Inflammatory macrophage treated with lipopolysaccharide for 1 hour (primary cell): Measurements from ENCODE around the gene ARHGEF25.
"Not testable (repeated sequence)": the region's sequence is repeated elsewhere in the genome, so short reads cannot be mapped to it uniquely, and the experiment has no call there.

Source experiments
- DNase-seq, 2 donors: peaks; one replicate each; pipeline ENCODE4 v3.0.0-alpha.2; 2020 to 2022

The ARHGEF25 gene

DNA sequence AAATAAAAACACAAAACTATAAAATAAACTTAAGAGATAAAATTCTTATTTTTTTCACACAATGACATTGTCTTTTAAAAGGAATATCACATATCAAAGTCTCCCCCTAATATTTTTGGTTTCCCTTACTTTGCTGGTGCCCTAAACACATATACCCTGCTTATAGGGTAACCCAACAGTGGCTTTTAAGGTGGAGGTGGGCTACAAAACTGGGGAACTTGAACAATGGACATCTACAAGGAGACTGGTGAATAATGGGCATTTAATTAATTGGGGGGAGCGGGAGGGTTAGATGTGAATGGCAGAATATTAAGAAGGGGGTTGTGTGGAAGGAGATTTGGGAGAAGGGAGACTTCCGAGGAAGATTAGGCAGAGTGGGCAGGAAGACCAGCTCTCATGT lies 12.2 kb downstream of the ARHGEF25 start:
- no peak for DNase-seq

DNA sequence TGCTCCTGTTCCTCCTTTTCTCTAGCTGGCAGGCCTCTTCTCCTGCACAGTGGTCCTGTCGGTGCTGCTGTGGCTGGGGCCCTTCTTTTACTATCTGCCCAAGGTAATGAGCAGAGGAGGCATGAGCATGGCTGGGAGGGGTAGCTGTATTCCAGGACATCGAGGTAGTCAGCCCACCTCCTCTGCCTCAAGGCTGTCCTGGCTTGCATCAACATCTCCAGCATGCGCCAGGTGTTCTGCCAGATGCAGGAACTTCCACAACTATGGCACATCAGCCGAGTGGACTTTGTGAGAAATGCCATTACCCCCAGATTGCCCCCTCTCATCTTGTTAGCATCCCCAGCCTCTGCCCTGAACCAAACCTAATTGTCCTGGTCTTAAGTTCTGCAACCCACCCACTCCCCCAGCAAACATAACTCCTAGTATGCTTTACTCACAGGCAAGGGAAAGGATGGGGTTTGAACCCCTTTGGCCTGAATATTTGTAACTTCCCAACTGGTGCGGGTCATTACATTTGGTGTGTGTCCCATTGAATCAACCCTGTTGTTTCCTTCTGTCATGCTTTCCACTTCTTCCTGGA lies 12.7 kb downstream of the ARHGEF25 start:
- no peak for DNase-seq

DNA sequence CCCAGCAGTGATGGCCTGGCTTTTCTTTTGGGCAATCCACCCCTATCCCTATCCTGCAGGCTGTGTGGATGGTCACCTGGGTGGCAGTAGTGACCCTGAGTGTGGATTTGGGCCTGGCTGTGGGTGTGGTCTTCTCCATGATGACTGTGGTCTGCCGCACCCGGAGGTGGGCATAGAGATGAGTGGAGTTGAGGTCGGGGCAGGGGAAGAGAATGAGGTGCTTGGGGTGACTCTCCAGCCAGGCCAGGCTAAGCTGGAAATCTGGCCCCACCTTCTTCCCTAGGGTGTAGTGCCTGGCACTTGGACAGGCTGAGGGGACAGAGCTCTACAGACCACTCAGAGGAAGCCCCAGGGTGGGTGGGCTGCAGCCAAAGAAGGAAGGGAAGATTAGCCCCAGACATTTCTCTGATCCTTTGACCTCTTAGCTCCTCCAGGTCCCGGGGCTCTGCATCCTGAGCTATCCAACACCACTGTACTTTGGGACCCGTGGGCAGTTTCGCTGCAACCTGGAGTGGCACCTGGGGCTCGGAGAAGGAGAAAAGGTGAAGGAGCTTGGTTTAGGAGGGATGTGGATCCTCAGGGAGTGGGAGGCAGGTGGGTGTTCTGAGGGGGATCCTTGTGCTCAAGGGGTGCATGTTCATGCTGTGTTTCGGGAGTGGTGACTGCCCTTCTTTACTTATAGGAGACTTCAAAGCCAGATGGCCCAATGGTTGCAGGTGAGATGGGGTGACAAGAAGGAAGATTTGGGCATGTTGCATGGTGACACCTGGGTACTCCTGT lies 13.4 kb downstream of the ARHGEF25 start:
- no peak for DNase-seq

DNA sequence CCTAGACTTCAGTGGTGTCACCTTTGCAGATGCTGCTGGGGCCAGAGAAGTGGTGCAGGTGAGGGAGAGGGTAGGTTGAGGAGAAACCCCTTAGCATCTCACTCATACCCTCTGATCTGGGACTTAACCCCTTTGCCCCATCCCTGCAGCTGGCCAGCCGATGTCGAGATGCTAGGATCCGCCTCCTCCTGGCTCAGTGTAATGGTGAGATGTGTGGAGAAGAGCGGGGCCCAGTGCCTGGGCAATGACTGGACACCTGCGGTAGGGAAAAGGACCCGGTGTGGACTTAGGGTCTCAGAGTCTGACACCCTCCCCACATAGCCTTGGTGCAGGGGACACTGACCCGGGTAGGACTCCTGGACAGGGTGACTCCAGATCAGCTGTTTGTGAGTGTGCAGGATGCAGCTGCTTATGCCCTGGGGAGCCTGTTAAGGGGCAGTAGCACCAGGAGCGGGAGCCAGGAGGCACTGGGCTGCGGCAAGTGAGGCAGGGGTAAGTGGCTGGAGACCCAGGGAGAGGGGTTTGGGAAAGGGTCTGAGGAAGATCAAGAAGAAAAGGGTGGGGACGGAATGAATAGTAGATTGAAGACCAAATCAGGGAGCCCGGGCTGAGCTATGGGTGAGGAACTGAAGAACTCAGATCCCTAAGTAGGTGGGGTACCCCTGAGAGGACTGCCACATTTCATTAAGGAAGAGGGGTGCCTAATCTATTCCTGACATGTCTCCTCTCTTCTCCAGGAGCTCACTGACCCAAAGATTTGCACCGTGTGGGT lies 14.2 kb downstream of the ARHGEF25 start:
- no peak for DNase-seq

DNA sequence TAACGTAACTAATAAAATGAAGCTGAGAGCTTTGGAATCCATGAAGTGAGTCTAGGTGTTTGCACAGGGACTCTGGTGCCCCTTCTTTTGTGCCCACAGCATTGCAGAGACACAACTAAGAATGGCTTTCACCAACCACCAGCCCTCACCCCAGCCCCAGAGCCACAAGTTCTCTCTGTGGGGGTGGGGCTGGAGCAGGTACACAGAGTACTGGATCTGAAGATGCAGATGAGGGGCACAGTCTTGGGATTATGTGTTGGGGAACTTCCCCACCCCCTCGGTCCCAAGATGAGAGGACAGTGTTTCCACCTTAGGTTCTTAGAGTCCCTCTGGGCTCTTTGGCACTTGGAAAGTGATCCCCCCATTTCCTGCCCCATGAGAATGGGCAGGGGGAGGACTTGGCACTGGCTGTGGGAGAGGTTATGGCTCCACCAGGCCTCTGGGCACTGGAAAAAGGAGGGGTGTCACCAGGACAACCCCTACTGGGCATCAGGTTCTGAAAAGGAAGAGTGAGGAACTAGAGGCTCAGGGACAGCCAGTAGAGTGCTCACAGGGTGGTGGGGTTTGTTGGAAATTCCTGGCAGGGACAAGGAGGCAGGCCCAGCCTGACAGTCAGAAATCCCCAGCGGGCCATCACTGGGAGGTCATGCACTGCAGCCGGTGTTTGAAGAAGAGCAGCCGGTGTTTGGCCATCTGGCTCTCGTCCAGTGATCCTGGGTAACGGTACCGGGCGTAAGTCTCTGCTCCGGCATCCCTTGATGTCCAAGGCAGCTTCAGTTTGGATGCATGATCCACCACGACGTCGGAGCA lies 15.1 kb downstream of the ARHGEF25 start:
- DNase-seq: no peak

DNA sequence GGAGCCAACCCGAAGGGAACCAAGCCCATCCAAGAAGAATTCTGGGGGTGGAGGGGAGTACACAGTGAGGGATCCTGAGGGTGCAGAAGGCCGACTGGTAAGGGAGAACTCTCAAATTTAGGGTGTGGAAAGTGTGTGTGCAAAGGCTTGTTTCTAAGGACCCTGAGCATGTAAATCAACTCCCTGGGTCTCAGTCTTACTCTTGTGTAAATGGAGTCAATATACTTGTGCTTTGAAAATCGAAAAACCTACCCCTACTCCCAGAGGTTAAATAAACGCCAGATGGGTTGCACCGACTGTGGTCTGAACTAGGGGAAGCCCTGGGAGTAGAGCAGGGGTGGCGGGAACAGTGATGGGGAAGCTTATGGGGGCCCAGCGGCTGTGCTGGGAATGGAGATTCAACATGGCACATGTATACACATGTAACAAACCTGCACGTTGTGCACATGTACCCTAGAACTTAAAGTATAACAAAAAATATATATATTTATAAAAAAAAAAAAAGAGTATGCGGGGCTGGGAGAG lies 15.7 kb downstream of the ARHGEF25 start:
- DNase-seq: no peak

DNA sequence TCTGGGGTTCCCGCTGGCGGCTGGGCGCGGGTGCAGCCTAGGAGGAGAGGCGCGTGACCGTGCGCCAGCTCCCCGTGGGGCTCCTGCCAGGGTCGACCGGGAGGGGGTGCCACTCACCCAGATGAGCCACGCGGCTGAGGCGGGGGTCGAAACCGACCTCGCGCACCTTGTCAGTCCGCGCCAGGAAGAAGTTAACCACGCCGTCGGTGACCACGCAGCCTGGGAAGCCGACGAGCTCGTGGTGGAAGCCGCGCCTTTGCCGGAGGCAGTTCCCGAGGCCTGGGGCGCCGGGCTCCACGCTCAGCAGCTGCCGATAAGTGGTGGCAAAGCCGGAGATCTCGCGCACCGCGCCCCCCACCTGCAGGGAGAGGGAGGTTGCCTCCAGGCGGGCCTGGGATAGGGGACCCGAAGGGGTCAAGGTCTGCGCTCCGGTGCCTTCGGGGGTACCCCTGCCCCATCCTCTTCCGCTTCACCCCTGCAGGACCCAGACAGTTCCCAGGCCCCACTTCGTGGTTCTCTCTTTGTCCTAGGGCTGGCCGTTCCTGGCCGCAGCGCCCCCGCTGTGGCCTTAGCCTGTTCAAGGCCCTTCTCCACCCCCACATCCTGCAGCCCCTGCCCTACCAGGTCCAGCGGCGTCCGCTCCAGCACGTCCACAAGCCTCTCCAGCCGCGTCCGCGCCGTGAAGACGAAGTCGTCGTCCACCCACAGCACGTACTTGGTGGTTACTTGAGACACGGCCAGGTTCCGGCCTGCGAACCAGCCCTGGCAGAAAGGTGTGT lies 16.5 kb downstream of the ARHGEF25 start:
- peak; percentile 12 to 26 for DNase-seq

DNA sequence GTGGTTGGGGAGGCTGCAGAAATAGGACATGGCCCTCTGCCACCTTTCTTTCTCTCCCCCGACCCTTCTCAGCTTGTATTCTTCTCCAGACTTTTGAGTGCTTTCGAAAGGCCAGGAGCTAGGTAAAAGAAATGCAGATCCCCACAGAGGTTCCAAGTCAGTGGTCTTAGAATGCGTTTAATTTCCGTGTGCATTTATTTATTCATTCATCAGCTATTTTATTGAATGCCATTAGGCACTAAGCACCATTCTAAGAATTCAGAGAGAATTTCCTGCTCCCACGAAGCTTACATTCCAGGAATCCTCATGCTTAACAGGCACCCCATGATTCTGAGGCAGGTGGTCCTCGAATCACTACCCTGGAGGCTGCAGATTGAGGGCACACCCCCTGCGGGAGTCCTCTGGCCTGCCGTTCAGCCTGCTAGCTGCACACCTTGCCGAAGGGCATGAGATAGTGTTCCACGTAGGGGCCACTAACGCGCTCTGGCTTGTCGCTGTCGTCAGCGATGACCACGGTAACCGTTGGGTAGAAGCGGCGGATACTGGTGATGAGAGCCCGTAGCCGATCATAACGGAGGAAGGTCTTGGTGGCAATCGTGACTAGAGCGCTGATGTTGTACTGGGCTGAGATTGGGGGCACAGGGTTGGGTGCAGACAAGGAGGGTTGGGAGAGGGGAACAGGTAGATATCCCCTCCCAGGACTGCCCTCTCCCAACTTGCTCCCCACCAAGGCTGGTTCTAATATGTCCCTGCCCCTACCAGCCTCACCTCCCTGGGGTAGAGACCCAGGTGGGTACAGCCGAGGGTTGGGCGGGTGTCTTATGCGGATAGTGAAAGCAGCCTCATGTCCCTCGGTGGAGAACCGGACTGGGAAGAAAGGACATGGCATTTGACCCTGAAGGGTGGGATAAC lies 17.3 kb downstream of the ARHGEF25 start:
- no peak for DNase-seq

DNA sequence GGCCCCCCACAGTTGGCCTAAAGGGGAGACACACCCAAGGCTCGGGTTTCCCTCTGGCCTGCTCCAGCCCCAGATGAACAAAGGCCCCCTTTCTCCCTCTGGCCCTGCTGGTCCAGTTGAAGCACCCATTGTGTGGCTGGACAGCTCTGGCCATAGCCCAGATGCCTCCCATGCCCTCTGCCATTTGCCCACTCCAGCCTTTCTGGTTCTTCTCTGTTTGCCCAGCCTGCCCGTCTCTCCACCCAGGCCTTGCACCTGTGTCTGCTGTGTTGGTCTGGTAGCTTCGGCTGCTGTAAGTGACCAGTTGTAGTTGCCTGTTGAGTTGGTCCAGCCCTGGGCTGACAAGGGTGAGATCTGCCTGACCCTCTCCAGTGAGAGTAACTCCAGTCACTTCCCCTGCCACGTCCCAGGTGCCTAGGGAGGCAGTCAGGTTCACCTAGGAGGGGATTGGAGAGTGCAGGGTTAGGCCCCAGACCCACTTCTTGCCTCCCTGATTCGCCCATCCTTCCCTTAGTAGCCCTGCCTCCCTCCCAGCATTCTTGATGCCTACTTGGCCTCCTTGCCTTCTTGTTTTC lies 18.7 kb downstream of the ARHGEF25 start:
- DNase-seq: no peak

DNA sequence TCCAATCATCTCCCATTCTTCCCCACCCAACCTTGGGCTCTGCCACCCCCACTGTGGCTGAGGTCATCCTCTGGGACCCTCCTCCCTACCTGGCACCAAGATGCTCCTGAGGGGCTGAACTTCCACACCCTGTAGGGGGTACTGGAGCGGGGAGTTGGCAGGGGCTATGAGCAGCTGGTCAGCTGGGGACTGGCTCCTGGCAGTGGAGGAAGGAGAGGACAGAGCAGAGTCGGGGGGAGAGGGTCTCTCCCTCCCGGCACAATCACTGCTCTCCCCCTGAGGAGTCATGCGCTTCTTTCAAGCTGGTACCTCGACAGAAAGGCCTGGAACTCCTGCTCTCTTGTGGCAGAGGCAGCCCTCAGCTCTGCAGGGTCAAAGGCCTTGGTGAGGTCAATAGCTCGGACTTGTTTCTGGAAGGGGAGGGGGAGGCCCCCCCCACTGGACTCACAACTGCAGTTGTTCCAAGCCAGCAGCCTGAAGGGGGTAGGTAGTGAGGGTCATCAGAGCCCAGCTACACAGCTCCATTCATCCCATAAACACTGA lies 19.7 kb downstream of the ARHGEF25 start:
- DNase-seq: no peak

DNA sequence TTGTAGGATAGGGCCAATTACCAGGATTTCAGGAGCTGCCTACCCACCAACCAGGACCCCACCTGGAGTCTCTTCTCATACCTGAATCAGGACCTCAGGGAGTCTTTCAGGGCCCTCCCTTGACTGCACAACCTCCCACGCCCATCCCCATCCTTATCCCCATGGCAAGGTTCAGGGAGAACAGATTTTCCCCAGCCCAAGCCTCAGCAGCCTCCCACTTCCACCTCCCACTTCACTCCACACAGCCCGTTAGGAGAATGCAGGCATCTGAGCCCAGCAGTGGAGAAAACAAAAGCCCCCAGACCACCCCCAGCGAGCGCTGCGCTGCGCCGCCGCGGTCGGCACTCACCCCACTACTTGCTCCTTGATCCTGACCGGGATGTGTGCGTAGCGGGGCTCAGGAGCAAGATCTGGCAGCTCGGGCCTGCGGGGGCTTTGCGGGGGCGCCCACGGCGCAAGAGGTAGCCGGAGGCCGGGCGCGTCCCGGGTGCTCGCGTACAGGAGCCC lies 20.4 kb downstream of the ARHGEF25 start:
- DNase-seq: no peak

DNA sequence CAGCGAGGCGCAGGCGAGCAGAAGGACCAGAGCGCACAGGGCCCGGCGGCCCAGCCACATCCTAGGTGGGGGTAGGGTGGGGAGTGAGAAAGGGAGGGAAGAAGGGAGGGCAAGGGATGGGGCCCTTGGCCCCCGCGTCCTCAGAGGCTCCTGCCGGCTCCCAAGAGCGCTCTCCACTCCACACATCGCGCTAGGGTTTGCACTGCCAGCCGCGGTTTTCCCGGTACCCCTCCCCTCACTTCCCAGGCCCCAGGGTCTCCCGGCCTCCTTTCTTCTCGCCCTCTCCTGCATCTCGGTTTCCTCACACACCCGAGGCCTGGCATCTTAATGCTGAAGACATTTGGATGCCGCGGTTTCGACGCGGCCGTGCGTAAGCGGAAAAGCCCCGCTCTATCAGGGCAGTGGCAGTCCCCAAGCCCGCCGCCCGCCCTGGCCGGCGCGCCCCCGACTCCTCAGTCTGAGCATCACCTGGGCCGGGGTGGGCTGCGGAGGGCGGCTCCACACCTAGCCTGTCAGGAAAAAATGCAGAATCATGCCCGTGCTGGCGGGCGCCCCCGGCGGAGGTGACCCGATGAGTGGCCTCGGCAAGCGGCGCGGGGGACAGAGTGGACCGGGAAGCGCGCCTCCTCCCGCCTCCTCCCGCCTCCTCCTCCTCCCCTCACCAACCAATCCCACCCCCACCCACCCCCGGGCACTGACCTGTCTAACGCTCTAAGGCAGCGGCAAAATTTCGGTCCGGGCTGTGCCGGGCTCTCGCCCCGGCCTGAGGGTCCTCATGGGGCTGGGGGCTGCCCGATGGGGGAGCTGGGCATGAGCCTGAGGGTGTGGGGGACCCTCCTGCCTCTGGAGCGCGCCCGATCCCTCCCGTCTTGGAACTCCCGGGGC lies 21.1 kb downstream of the ARHGEF25 start:
- DNase-seq: no peak

DNA sequence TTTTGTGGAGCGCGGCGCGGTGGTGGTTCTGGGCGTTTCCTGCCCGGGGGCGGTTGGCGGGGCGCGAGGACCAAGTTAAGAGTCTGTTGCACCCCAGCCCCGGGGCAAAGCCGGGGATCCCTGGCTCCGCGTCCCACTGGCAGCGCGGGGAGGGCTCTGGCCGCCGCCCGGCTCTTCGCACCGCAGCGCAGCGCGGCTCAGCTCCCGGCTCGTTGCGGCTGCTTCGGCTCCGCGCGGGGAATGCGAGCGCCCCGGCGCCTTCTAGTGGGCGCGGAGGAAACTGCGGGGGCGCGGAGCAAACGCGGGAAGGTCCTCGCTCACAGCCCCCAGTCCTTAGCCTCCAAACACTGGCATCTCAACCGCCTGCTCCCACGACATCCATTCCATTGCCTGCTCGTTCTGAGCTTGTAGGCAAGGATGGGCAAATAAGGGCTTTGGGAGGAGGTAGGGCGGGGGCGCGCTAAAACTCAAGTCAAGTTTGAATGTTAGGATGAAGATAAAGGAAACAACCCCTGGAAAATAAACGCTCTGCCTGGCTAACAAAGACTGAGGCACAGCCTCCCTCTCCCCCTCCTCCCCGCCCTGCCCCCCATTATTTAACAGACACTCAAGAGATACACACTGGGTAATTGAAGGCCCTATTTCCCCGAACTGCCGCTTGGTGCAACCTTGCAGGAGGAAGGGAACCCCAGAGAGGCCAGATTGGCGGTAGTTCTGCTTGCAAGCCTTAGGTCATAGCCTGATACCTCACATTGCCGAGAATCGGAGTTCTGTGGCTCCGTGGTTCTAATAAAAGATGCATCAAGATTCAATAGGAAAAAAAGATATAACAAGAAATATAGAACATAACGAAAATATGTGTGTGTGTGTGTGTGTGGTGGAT lies 22.0 kb downstream of the ARHGEF25 start, which contains the start of gene B4GALNT1:
TSS of gene B4GALNT1 (minus strand) at position 244 of the 883 bp plus-strand sequence. CDS start 1,069 bp downstream, outside the sequence.
- DNase-seq: peak; percentile 40 to 59

DNA sequence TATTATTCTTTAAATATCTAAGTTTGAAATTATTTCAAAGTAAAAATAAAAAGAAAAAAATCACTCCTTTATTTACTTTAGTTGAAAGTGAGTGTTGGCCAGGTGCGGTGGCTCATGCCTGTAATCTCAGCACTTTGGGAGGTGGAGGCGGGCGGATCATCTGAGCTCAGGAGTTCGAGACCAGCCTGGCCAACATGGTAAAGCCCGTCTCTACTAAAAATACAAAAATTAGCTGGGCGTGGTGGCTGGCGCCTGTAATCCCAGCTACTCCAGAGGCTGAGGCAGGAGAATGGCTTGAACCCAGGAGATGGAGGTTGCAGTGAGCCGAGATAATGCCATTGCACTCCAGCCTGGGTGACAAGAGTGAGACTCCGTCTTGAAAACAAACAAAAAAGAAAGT lies 25.5 kb downstream of the ARHGEF25 start:
- DNase-seq: not testable (repeated sequence)

DNA sequence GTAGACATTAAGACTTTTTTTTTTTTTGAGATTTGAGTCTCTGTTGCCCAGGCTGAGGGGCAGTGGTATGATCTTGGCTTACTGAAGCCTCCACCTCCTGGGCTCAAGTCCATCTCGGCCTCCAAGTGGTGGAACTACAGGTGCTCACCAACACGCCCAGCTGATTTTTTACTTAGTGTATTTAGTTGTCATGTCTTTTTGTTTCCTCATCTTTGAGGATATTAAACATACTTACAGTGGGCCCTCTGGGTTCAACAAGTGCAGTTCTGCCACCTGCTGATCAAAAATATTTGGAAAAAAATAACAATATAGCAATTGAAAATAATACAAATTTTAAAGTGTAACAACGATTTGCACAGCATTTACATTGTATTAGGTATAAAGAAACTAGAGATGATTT lies 26.1 kb downstream of the ARHGEF25 start:
- no peak for DNase-seq

DNA sequence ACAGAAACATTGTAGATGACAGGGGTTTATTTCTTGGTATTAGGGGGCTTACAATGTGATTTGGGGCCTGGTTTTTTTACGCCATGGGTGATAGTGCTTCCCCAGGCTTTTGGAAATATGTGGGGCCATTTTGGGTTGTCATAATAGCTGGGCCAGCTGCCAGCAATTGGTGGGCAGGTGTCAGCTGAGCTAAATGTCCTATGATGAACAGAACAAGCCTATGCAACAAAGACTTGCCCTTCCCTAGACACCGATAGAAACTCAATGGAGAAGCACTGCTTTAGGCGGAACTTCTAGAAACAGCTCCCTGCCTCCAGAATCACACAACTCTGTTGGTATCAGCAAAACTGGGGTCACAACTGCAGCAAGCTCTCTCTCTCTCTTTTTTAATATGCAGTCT lies 26.9 kb downstream of the ARHGEF25 start:
- no peak for DNase-seq

DNA sequence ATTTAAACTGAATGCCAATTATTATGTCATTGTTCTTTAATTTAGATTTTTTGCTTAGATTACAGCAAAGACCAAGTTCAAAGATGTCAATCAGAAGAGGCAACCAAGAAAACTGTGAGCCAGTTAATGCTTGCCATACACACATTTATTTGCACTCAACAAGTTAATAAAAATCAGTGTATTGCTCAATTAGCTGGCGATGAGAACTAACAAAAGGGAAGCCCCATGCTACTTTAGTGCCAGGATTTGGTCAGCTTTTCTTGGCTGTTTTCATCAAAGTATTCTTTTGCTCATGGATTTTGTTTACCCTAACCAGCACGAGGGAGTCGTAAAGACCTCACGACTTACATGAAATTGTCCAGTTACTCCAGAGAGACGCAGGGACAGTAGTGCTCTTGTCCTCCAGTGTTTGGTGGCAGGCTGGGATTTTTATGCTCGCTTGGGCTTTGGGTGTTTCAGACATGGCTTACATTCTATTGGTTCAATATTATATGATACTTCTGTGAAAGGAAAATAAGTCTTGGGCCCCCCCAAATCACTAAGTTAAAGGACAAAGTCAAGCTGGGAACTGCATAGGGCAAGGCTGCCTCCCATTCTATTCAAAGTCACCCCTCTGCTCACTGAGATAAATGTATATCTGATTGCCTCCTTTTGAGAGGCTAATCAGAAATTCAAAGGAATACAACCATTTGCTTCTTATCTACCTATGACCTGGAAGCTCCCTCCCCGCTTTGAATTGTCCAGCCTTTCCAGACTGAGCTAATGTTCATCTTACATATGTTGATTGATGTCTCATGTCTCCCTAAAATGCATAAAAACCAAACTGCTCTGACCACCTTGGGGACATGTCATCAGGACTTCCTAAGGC lies 29.2 kb downstream of the ARHGEF25 start:
- no peak for DNase-seq
